H1 (cell line): ENCODE data around the gene OR51I1. TPM values are rescaled to one million over a fixed set of nuclear protein-coding genes. Genes with fewer than 3 reads are reported as not detected.

Experiments
- KDM5A ChIP-seq: fragments of 200-600 bp; IDR thresholded peaks from 2 replicates; pipeline ENCODE4 v1.7.1; 2012; ENCODE audit warnings: mild to moderate bottlenecking, low read length, inconsistent platforms, mixed read lengths
- RFX5 ChIP-seq: IDR thresholded peaks from 2 replicates; pipeline ENCODE4 v1.6.1; 2011; ENCODE audit warnings: low read depth, low read length, improper control_type of control experiment, borderline replicate concordance
- SRF ChIP-seq: IDR thresholded peaks from 2 replicates; pipeline ENCODE4 v1.6.1; 2011; ENCODE audit warnings: mild to moderate bottlenecking, low read depth, low read length, moderate library complexity
- polyA plus RNA-seq, 7 experiments: library from polyadenylated mRNA; depleted of rRNA in 3 of 7; stranded (reverse) in 5 of 7; unstranded in 2 of 7; fragments of >200 nt in 5 of 7; fragments of 200-250 nt in 2 of 7; gene quantifications; 1 replicate in 5 of 7; 2 replicates in 1 of 7; 4 replicates in 1 of 7; pipeline versions ENCODE4 v1.2.1 to v1.2.3, GENCODE V29; 2011 to 2013; ENCODE audit warnings: missing spikeins in 2 of 7, mixed read lengths in 2 of 7
- total RNA-seq: library from RNA; stranded (reverse); fragmentation: NEBNext Ultra II Directional; extraction: Animal tissue kit (Norgen Biotek cat#: 25700); gene quantifications from 2 replicates; pipeline ENCODE4 v1.2.1, GENCODE V29; 2021
- TF ChIP-seq, protein P1 (sequence below): IDR thresholded peaks from 2 replicates; pipeline ENCODE4 v1.6.1; 2011; ENCODE audit warnings: low read depth, mild to moderate bottlenecking, low read length; ENCODE audit not compliant: insufficient read depth

OR51I1 gene
- total and polyA plus RNA-seq, 2 of the 8 experiments (the other 6 are each of a cell fraction or from before 2014, with no cell fraction given) = not detected

DNA sequence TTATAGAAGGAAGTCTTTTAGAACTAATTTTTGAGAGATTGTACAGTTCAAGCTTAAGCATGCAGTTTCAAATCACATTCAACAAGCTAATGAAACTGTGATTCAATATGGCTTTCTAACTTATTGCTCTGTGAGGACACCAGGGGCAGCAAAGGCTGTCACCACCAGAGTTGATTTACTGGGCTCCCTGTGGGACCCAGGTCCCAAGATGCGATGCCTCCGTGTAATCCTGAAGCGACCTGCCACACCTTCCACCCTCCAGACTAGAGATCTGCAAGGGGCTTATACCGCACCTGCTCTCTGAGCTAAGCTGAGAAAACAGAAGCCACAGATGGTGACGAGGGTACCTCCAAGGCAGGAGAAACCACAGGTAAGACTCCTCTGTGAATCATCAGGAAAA, 20.3 kb downstream of the OR51I1 start (continued):
- TF ChIP-seq SRF (no peak), KDM5A (no peak), RFX5 (no peak)
- TF ChIP-seq, protein P1, sequence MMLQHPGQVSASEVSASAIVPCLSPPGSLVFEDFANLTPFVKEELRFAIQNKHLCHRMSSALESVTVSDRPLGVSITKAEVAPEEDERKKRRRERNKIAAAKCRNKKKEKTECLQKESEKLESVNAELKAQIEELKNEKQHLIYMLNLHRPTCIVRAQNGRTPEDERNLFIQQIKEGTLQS = no peak
